ENCODE data around the gene PPP2R2C.

The PPP2R2C gene

DNA sequence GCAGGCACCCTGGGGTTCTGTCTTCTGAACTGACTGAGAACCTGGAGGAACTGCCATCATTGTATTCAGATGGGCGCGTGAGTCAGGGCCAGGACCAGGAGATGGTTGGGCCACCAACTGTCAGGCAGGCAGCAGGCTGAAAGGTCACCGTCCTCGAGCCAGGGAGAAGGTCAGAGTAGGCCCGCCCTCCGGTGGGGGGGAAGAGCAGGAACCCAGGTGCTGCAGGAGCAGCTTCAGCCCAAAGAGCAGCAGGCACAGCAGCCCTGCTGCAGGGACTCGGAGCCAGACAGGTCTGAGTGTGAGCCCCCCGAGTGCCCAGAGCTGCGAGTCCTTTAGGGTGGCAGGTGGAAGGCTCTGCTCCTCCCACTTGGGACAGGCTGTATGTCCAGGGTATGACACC is 176.4 kb downstream of the PPP2R2C start:
- Histone ChIP-seq H3K4me3 (ENCODE audit: low read depth, low read length) (no peak overlapping the region), H3K4me1 (no peaks in the 10 kb centered on the region)

DNA sequence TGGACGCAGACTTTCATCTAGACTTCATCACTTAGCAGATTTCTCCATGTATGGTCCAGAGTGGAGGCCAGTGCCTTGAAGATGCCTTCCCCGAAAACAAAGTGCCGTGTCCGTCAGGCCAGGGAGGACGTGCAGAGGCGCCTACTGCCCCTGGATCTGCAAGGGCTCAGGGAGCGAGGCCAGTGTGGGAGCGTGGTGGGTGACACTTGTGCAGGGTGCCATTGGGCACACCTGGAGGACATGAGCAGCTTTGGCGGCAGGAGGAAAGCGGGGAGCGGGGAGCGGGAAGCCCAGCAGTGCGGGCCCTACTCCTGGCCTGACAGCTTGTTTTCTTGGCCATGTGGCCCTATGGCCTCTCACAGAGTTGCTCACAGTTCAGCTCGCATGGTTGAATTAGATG is 176.9 kb downstream of the PPP2R2C start:
- DNase-seq, result no peak
- Histone ChIP-seq H3K36me3 (peaks cover 15% of the 10 kb centered on the region), H3K9me3 (no peaks in the 10 kb centered on the region), H3K4me1 (no peaks in the 10 kb centered on the region), H3K4me3 (ENCODE audit: low read depth, low read length) (no peak overlapping the region), H3K27me3 (no peaks in the 10 kb centered on the region)
- TF ChIP-seq, protein P1, sequence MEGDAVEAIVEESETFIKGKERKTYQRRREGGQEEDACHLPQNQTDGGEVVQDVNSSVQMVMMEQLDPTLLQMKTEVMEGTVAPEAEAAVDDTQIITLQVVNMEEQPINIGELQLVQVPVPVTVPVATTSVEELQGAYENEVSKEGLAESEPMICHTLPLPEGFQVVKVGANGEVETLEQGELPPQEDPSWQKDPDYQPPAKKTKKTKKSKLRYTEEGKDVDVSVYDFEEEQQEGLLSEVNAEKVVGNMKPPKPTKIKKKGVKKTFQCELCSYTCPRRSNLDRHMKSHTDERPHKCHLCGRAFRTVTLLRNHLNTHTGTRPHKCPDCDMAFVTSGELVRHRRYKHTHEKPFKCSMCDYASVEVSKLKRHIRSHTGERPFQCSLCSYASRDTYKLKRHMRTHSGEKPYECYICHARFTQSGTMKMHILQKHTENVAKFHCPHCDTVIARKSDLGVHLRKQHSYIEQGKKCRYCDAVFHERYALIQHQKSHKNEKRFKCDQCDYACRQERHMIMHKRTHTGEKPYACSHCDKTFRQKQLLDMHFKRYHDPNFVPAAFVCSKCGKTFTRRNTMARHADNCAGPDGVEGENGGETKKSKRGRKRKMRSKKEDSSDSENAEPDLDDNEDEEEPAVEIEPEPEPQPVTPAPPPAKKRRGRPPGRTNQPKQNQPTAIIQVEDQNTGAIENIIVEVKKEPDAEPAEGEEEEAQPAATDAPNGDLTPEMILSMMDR (IDR thresholded peaks at IDR 0.05; ENCODE audit: low read depth, low read length), result no peak

More for the DNA sequence above, 176.4 kb downstream of the PPP2R2C start:
- DNase-seq, result no peak
- no peaks in the 10 kb centered on the region for H3K27me3 ChIP-seq
- TF ChIP-seq, protein P1 (IDR thresholded peaks at IDR 0.05; ENCODE audit: low read depth, low read length), result no peak
- H3K36me3 ChIP-seq, result peaks cover 20% of the 10 kb centered on the region
- H3K9me3 ChIP-seq, result no peaks in the 10 kb centered on the region

DNA sequence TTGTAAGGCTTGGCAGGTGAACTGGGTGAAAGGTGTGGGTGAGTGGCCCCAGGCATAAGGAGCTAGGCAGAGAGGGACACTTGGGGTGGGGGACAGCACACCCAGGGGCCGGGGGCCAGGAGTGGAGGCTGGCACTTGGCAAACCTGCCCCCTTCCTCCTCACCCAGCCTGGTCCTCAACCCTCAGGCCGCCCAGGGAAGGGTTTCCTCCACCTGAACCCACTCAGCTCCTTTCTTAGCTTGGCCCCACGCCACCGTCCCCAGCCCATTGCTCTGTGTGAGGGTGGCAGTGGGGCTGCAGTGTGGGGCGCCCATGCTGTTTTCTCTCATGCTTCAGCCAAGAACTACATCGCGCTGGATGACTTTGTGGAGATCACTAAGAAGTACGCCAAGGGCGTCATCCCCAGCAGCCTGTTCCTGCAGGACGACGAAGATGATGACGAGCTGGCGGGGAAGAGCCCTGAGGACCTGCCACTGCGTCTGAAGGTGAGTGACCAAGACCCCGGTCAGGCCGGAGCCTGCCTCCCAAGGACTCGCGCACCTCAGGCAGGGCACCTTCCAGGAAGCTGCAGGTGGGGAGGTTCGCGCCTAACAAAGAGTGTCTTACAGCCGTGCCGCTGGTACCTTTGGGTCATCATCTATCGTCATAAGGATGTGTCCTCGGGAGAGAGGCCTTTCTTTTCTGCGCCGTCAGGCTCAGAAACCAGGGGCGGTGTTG is 177.6 kb downstream of the PPP2R2C start:
- Histone ChIP-seq H3K9me3 (no peaks in the 10 kb centered on the region), H3K4me1 (no peaks in the 10 kb centered on the region), H3K27me3 (no peaks in the 10 kb centered on the region), H3K4me3 (ENCODE audit: low read depth, low read length) (no peak overlapping the region), H3K36me3 (peaks cover 15% of the 10 kb centered on the region)
- no peak for DNase-seq
- TF ChIP-seq, protein P1 (IDR thresholded peaks at IDR 0.05; ENCODE audit: low read depth, low read length), result no peak

DNA sequence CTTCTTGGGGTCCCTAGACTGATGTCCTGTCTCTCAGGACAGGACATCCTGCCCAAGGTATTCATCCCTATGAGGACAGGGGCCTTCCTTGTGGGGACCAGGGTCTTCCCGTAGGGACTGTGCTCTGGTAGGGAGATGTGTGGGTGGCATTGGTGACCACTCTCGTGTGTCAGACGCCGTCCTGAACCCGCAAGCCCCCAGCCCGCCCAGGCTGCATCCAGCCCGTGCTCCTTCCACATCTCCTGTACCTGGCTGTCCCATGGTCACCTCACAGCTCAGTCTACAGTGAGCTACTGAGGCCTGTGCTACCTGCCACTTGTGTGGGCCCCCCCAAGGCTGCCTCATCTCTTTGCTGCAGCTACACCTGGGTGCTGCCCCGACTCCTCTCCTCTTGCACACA is 178.8 kb downstream of the PPP2R2C start:
- Histone ChIP-seq H3K9me3 (no peaks in the 10 kb centered on the region), H3K27me3 (no peaks in the 10 kb centered on the region), H3K36me3 (peaks cover 23% of the 10 kb centered on the region), H3K4me1 (no peaks in the 10 kb centered on the region), H3K4me3 (ENCODE audit: low read depth, low read length) (no peak overlapping the region)
- TF ChIP-seq, protein P1 (IDR thresholded peaks at IDR 0.05; ENCODE audit: low read depth, low read length), result no peak
- DNase-seq, result no peak

DNA sequence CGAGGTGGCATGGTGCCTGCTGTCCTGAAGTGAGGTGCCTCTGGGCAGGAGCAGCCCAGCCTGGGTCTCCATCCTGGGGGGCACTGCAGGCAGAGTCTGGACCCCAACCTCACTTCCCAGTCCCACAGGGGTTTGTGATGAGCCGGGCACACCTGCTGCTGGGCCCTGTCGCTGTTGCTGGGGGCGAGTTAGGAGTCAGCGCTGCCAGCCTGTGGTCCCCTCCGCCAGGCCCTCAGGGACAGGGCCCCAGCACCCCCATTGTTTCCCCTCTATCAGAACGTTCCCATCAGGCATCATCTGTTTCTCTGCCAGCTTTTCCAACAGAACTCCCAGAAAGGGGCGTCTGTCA is 179.3 kb downstream of the PPP2R2C start:
- TF ChIP-seq, protein P1 (IDR thresholded peaks at IDR 0.05; ENCODE audit: low read depth, low read length), result no peak
- H3K4me3 ChIP-seq (ENCODE audit: low read depth, low read length), result no peak overlapping the region
- no peak for DNase-seq
- no peaks in the 10 kb centered on the region for H3K27me3 ChIP-seq
- no peaks in the 10 kb centered on the region for H3K4me1 ChIP-seq
- H3K36me3 ChIP-seq, result peaks cover 21% of the 10 kb centered on the region
- H3K9me3 ChIP-seq, result no peaks in the 10 kb centered on the region

DNA sequence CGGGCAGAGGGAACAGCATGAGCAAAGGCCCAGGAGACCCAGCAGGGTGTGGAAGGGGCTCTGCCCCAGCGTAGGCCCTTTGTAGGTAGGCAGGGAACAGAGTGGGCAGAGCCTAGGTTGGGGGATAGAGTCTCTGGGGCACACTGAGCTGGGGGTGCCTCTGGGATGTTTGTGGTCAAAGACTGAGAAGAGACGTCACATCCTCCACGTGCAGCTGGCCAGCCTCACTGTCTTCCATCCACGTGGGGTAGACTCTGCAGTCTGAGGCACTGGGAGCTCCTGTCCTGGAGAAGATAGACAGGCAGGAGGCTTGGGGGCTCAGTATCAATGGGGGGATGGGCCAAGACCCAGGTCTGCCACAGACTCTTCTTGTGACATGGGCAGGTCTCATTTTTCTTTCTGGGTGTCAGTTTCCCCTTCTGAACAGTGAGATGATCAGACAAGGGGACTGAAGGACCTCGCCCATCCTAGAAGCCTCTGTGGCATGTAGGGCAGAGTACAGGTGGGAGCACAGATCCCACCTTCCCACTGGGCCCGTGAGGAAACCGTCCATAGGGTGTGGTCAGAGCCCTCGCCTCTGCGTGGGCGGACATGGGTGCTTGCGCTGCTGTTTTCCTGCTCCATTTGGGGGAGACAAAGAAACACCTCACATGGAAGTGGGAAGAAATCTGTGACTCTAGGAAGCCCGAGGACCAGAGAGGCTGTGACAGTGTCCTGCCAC is 179.9 kb downstream of the PPP2R2C start:
- TF ChIP-seq, protein P1 (IDR thresholded peaks at IDR 0.05; ENCODE audit: low read depth, low read length), result no peak
- no peak for DNase-seq
- Histone ChIP-seq H3K36me3 (peaks cover 21% of the 10 kb centered on the region), H3K27me3 (no peaks in the 10 kb centered on the region), H3K4me1 (no peaks in the 10 kb centered on the region), H3K9me3 (no peaks in the 10 kb centered on the region), H3K4me3 (ENCODE audit: low read depth, low read length) (no peak overlapping the region)
